GM12878 (cell line): Measurements from ENCODE around the gene PRKAR2B. TPM values are rescaled to one million over a fixed set of nuclear protein-coding genes. Genes with fewer than 3 reads are reported as not detected.

Experiments used
- ATAC-seq: fragments of 200-7000 bp; cut with Tn5 transposase; 3 replicates; pipeline ENCODE4 v1.9.1; 2020; ENCODE audit warnings: mild to moderate bottlenecking, moderate library complexity
- BruUV-seq: library from RNA; stranded (reverse); fragments of 400-500 nt; replicated peaks from 2 replicates; lab custom pipeline; 2021; lab: Mats Ljungman, UMichigan
- CTCF ChIA-PET: fragments of 300-600 bp; sonication (Branson Sonifier 250); formaldehyde crosslinking; extraction: SDS; loops from one replicate; lab custom pipeline; 2021; ENCODE audit warnings: inconsistent platforms; lab: Yijun Ruan, JAX
- POLR2A ChIA-PET: fragments of 350-600 bp; formaldehyde crosslinking; extraction: SDS; loops from one replicate; lab custom pipeline; 2021; ENCODE audit warnings: inconsistent platforms; lab: Charles Lee
- RAD21 ChIA-PET: fragments of 300-600 bp; sonication (Branson Sonifier 250); formaldehyde crosslinking; loops from one replicate; lab custom pipeline; 2023; ENCODE audit warnings: antibody characterized with exemption; ENCODE audit not compliant: unreplicated experiment; lab: Charles Lee
- SMC1A ChIA-PET: fragments of 300-600 bp; sonication (Branson Sonifier 250); formaldehyde crosslinking; loops from one replicate; lab custom pipeline; 2023; ENCODE audit not compliant: unreplicated experiment, uncharacterized antibody; lab: Charles Lee
- DNase-seq: peaks from one replicate; pipeline ENCODE4 v3.0.0-alpha.2; 2011; ENCODE audit warnings: low read depth, low spot score
- FAIRE-seq: peaks from 3 replicates; lab custom pipeline; 2011; peaks lifted over from hg19 to GRCh38; lab: Jason Lieb, UNC
- H2AFZ ChIP-seq: 2 replicates; pipeline ENCODE4 v1.6.0; 2011; ENCODE audit warnings: low read depth, low read length, control low read depth; ENCODE audit not compliant: control insufficient read depth
- H3K27ac ChIP-seq: 2 replicates; pipeline ENCODE4 v1.5.1; 2011; ENCODE audit warnings: control low read depth; ENCODE audit not compliant: control insufficient read depth, insufficient read depth
- H3K27me3 ChIP-seq, 2 experiments: replicated peaks in 1 of 2; 2 replicates each; pipeline versions ENCODE4 v1.6.0 to v1.6.1; 2011; ENCODE audit warnings: low read length in 1 of 2; ENCODE audit not compliant: control insufficient read depth in 2 of 2, insufficient read depth in 2 of 2
- H3K36me3 ChIP-seq, 2 experiments: 2 replicates each; pipeline ENCODE4 v1.5.1; 2011; ENCODE audit warnings: low read length in 1 of 2; ENCODE audit not compliant: control insufficient read depth in 2 of 2, insufficient read depth in 2 of 2
- H3K4me1 ChIP-seq: 2 replicates; pipeline ENCODE4 v1.6.1; 2011; ENCODE audit warnings: mild to moderate bottlenecking, low read length, moderate library complexity, mixed read lengths; ENCODE audit not compliant: control insufficient read depth, insufficient read depth
- H3K4me2 ChIP-seq: 2 replicates; pipeline ENCODE4 v1.6.0; 2011; ENCODE audit warnings: control low read depth; ENCODE audit not compliant: control insufficient read depth, insufficient read depth
- H3K4me3 ChIP-seq: fragments of 200-600 bp; sonication (generic); 2 replicates; pipeline ENCODE4 v1.5.1; 2016
- H3K79me2 ChIP-seq: 2 replicates; pipeline ENCODE4 v1.6.0; 2011; ENCODE audit warnings: low read length; ENCODE audit not compliant: control insufficient read depth, insufficient read depth
- H3K9ac ChIP-seq: 2 replicates; pipeline ENCODE4 v1.8.0; 2011; ENCODE audit warnings: low read length, control low read depth, mixed read lengths; ENCODE audit not compliant: control insufficient read depth, insufficient read depth
- H3K9me3 ChIP-seq: replicated peaks from 3 replicates; pipeline ENCODE4 v1.5.1; 2011; ENCODE audit warnings: mild to moderate bottlenecking, low read length; ENCODE audit not compliant: control insufficient read depth, insufficient read depth
- H4K20me1 ChIP-seq: 2 replicates; pipeline ENCODE4 v1.6.0; 2011; ENCODE audit not compliant: control insufficient read depth, insufficient read depth
- KDM1A ChIP-seq: fragments of 200-600 bp; sonication (generic); IDR thresholded peaks from 2 replicates; pipeline ENCODE4 v1.6.1; 2016; ENCODE audit warnings: borderline replicate concordance
- POU2F2 ChIP-seq: IDR thresholded peaks from 3 replicates; pipeline ENCODE4 v1.6.1; 2011; ENCODE audit warnings: low read depth, mild to moderate bottlenecking, low read length, borderline replicate concordance
- RELA ChIP-seq: fragments of 450-650 bp; IDR thresholded peaks from 2 replicates; pipeline ENCODE4 v1.8.0; 2014; ENCODE audit warnings: borderline replicate concordance; ENCODE audit not compliant: partially characterized antibody
- SMC3 ChIP-seq: IDR thresholded peaks from 2 replicates; pipeline ENCODE4 v1.6.1; 2011; ENCODE audit warnings: low read length, improper control_type of control experiment, borderline replicate concordance
- TBL1XR1 ChIP-seq: IDR thresholded peaks from 2 replicates; pipeline ENCODE4 v1.6.1; 2012; ENCODE audit warnings: low read depth, low read length, improper control_type of control experiment
- USF1 ChIP-seq: IDR thresholded peaks from 2 replicates; pipeline ENCODE4 v1.6.1; 2011; ENCODE audit warnings: borderline replicate concordance, low read depth, mild to moderate bottlenecking, moderate library complexity, mixed read lengths, low read length; ENCODE audit not compliant: insufficient read depth; ENCODE audit errors: extremely low read length
- ZBTB4 ChIP-seq: fragments of 450-650 bp; formaldehyde crosslinking; IDR thresholded peaks from 2 replicates; pipeline ENCODE4 v1.4.0; 2022; ENCODE audit warnings: mild to moderate bottlenecking, moderate library complexity
- ZNF24 ChIP-seq: fragments of 450-650 bp; IDR thresholded peaks from 2 replicates; pipeline ENCODE4 v1.6.1; 2017; ENCODE audit warnings: antibody characterized with exemption, mild to moderate bottlenecking
- WGBS: methylation state at CpG from one replicate; pipeline ENCODE4 v1.1.6; 2016; ENCODE audit warnings: low lambda C conversion rate; ENCODE audit not compliant: insufficient replicate concordance, insufficient coverage; ENCODE audit errors: missing lambda C conversion rate; 5-methylcytosine and 5-hydroxymethylcytosine counted together
- in situ Hi-C: fragments of 300-500 bp; cut with MboI; formaldehyde crosslinking; loops from 9 replicates; pipeline ENCODE4 v1.14.3; 2018; ENCODE audit warnings: mixed read lengths
- intact Hi-C: fragments of 100-400 bp; cut with micrococcal nuclease; formaldehyde crosslinking; loops from one replicate; pipeline ENCODE4 v1.14.2; 2022; ENCODE audit not compliant: unreplicated experiment
- polyA plus RNA-seq, 11 experiments: library from polyadenylated mRNA; depleted of rRNA in 4 of 11; unstranded in 6 of 11; stranded (reverse) in 5 of 11; fragments of >200 nt; fragmentation: Nextera tagmentation in 4 of 11; fragmentation: Illumina TruSeq in 1 of 11; extraction: Ambion mirVana in 4 of 11; extraction: Trizol in 1 of 11; gene quantifications; 1 replicate in 1 of 11; 2 replicates in 10 of 11; pipeline versions ENCODE4 v1.2.1 to v1.2.3, GENCODE V29; 2011 to 2016; ENCODE audit warnings: inconsistent platforms in 2 of 11, missing spikeins in 2 of 11, low read depth in 1 of 11
- total RNA-seq, 4 experiments: library from RNA; depleted of rRNA in 3 of 4; stranded (reverse); fragments of >200 nt in 3 of 4; fragmentation: Illumina TruSeq in 1 of 4; extraction: Trizol in 1 of 4; gene quantifications; 2 replicates each; pipeline versions ENCODE4 v1.2.1 to v1.2.3, GENCODE V29; 2013 to 2021
- TF ChIP-seq, protein P1 (sequence below): fragments of 450-650 bp; IDR thresholded peaks from 2 replicates; pipeline ENCODE4 v1.6.1; 2017; ENCODE audit warnings: mild to moderate bottlenecking, moderate library complexity
- TF ChIP-seq, protein P2 (sequence below): IDR thresholded peaks from 2 replicates; pipeline ENCODE4 v1.6.1; 2011; ENCODE audit warnings: mild to moderate bottlenecking, low read depth, low read length, moderate library complexity; ENCODE audit not compliant: insufficient replicate concordance
- TF ChIP-seq, protein P3 (sequence below): fragments of 450-650 bp; IDR thresholded peaks from 2 replicates; pipeline ENCODE4 v1.6.1; 2018; ENCODE audit warnings: borderline replicate concordance, mild to moderate bottlenecking; ENCODE audit not compliant: partially characterized antibody

Gene PRKAR2B
- total and polyA plus RNA-seq, 10 of the 15 experiments (the other 5 are each of a cell fraction or from before 2014, with no cell fraction given), result 0.01 to 0.18 (median 0.04) TPM; not detected in 4

DNA sequence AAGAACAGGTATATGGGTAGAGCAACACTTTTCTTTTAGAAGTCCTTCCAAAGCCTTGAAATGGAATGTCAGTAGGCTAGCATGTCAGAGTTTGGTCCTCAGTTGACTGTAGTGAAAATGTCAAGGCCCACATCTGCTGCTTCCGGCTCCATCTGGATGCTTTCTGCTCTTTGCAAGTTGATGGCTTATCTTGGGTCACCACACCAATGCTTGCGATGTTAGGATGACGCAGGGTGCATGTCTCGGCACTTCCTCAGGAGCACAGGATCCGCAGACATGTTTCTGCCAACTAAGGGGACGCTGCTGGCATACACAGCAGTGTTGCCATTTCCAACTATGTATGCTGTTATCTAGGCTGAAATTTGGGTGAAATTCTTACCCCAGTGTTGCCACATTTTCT is 110.3 kb downstream of the PRKAR2B start:
- in situ Hi-C loops (no loop called here), intact Hi-C loops (loop anchor here (10.0 kb wide), 2 partner anchors 490 to 980 kb away; partner anchors contain the start of gene CCDC71L)
- 75% methylated on average over 6 of the region's 6 CpGs for WGBS
- ChIA-PET POLR2A (no interaction called here), CTCF (no interaction called here), SMC1A (no interaction called here), RAD21 (interaction anchor here (0.6 kb wide), 1 partner anchor 14 kb away, joined by 3 read pairs; no protein-coding TSS in a partner anchor)
- Histone ChIP-seq H3K36me3 (no peaks in the 10 kb centered on the region), H3K9ac (no peak overlapping the region), H3K27me3 (no peaks in the 10 kb centered on the region; a peak in 2 of 4 replicates), H3K4me2 (no peak overlapping the region), H2AFZ (no peak overlapping the region), H3K9me3 (no peaks in the 10 kb centered on the region), H3K27ac (no peak overlapping the region), H3K4me1 (no peaks in the 10 kb centered on the region), H4K20me1 (no peaks in the 10 kb centered on the region), H3K4me3 (no peak overlapping the region), H3K79me2 (no peaks in the 10 kb centered on the region)
- DNase-seq (no peak), ATAC-seq (no peak), FAIRE-seq (no peak)
- BruUV-seq, result no TSS peak
- TF ChIP-seq USF1 (no peak), POU2F2 (no peak), ZNF24 (no peak), SMC3 (no peak), RELA (no peak), TBL1XR1 (no peak), KDM1A (no peak), ZBTB4 (CRISPR knock-in tag) (no peak)
- TF ChIP-seq, protein P1, sequence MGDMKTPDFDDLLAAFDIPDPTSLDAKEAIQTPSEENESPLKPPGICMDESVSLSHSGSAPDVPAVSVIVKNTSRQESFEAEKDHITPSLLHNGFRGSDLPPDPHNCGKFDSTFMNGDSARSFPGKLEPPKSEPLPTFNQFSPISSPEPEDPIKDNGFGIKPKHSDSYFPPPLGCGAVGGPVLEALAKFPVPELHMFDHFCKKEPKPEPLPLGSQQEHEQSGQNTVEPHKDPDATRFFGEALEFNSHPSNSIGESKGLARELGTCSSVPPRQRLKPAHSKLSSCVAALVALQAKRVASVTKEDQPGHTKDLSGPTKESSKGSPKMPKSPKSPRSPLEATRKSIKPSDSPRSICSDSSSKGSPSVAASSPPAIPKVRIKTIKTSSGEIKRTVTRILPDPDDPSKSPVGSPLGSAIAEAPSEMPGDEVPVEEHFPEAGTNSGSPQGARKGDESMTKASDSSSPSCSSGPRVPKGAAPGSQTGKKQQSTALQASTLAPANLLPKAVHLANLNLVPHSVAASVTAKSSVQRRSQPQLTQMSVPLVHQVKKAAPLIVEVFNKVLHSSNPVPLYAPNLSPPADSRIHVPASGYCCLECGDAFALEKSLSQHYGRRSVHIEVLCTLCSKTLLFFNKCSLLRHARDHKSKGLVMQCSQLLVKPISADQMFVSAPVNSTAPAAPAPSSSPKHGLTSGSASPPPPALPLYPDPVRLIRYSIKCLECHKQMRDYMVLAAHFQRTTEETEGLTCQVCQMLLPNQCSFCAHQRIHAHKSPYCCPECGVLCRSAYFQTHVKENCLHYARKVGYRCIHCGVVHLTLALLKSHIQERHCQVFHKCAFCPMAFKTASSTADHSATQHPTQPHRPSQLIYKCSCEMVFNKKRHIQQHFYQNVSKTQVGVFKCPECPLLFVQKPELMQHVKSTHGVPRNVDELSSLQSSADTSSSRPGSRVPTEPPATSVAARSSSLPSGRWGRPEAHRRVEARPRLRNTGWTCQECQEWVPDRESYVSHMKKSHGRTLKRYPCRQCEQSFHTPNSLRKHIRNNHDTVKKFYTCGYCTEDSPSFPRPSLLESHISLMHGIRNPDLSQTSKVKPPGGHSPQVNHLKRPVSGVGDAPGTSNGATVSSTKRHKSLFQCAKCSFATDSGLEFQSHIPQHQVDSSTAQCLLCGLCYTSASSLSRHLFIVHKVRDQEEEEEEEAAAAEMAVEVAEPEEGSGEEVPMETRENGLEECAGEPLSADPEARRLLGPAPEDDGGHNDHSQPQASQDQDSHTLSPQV, result no peak
- TF ChIP-seq, protein P2, sequence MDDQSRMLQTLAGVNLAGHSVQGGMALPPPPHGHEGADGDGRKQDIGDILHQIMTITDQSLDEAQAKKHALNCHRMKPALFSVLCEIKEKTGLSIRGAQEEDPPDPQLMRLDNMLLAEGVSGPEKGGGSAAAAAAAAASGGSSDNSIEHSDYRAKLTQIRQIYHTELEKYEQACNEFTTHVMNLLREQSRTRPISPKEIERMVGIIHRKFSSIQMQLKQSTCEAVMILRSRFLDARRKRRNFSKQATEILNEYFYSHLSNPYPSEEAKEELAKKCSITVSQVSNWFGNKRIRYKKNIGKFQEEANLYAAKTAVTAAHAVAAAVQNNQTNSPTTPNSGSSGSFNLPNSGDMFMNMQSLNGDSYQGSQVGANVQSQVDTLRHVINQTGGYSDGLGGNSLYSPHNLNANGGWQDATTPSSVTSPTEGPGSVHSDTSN, result no peak
- TF ChIP-seq, protein P3, sequence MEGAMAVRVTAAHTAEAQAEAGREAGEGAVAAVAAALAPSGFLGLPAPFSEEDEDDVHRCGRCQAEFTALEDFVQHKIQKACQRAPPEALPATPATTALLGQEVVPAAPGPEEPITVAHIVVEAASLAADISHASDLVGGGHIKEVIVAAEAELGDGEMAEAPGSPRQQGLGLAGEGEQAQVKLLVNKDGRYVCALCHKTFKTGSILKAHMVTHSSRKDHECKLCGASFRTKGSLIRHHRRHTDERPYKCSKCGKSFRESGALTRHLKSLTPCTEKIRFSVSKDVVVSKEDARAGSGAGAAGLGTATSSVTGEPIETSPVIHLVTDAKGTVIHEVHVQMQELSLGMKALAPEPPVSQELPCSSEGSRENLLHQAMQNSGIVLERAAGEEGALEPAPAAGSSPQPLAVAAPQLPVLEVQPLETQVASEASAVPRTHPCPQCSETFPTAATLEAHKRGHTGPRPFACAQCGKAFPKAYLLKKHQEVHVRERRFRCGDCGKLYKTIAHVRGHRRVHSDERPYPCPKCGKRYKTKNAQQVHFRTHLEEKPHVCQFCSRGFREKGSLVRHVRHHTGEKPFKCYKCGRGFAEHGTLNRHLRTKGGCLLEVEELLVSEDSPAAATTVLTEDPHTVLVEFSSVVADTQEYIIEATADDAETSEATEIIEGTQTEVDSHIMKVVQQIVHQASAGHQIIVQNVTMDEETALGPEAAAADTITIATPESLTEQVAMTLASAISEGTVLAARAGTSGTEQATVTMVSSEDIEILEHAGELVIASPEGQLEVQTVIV, result no peak
